Right forelimb (tissue), 1 donor: ENCODE results near the gene SLC39A2.
"Not testable (repeated sequence)": the region's sequence is repeated elsewhere in the genome, so short reads cannot be mapped to it uniquely, and the experiment has no call there.

Experiments used
- DNase-seq: peaks from one replicate; pipeline ENCODE4 v3.0.0-alpha.2; 2018

SLC39A2 gene, protein sequence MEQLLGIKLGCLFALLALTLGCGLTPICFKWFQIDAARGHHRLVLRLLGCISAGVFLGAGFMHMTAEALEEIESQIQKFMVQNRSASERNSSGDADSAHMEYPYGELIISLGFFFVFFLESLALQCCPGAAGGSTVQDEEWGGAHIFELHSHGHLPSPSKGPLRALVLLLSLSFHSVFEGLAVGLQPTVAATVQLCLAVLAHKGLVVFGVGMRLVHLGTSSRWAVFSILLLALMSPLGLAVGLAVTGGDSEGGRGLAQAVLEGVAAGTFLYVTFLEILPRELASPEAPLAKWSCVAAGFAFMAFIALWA

DNA sequence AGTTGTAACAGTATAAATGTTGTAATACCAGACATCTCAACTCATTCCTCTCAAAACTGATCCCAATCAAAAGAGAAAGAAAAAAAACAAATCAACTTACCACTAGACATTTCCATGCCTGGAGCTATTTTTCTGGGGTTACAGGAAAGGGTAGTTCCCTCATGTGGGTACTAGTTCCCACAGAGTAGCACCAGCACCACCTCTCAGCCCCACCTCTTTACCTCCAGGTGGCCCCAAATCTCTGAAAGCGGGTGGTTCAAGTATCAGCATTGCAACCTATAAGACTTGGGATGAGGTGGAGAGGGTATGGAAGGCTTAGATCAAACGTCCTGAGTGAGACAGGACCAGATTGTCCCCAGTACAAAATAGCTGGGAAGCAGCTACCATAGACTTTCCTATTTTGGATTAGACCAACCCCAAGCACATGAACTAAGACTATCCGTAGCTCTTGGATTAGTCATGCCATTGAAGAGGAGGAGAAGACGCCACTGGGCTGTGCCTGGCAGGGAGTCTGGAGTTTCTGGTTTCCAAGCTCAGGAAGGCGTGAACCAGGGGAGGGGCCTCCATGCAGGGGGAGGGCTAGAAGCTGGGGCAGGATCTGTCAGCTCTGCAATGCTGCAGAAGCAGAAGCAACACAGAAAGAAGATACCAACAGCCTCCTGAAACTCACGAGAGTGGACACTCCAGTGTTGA, at the start of gene SLC39A2:
Gene SLC39A2 (plus strand): TSS at position 620 of the 693 bp plus-strand sequence. CDS start 154 bp downstream, outside the sequence.
- DNase-seq, result no peak

DNA sequence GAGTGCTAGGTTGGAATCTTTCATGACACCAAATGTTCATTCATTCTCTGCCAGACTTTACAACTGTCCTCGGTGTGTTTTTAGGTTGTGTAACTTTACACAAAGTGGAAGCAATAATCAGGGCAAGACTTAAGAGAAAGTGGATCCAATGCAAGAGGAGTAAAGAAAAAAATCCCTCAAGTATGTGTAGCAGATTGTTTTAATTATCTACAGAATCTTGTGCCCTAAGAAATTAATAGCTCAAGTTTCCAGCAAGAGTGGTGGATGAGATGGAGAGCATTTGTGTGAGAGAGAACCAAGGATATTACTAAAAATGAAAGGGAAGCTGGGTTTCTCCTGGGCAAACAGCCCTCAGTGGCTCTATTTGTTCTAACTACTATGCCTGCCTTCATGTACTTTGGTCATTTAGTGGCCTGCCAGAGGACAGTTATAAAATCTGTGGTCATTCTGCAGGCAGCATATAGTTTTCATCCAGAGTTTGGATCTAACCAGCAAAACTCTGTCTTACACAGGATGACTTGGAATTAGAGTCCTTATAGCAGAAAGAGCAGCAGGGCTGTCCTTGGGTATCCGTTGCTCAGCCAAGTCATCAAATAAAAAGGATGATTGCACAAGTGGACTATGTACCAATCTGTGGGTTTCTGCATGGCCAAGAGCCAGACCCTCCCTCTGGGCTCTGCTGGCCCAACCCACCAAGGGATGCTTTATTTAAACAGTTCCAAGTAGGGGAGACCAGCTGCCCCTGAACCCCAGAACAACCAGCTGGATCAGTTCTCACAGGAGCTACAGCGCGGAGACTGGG, 44.2 kb upstream of the SLC39A2 start, which contains the start of gene RNASE2:
Gene RNASE2 (plus strand): TSS at position 752 of the 802 bp plus-strand sequence. CDS start 285 bp downstream, outside the sequence.
- not testable (repeated sequence) for DNase-seq

DNA sequence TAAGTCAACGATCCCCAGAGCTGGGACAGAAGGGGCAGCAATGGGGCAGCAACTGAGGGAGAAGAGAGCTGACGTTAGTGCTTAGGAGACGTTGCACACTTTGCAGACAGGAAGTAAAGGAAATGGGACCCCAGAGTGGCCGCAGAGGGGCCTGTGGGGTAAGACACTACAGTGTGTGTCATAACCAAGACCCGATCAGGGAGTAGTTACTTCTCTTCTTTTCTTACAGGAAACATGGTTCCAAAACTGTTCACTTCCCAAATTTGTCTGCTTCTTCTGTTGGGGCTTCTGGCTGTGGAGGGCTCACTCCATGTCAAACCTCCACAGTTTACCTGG, 43.6 kb upstream of the SLC39A2 start:
- DNase-seq, result not testable (repeated sequence)

DNA sequence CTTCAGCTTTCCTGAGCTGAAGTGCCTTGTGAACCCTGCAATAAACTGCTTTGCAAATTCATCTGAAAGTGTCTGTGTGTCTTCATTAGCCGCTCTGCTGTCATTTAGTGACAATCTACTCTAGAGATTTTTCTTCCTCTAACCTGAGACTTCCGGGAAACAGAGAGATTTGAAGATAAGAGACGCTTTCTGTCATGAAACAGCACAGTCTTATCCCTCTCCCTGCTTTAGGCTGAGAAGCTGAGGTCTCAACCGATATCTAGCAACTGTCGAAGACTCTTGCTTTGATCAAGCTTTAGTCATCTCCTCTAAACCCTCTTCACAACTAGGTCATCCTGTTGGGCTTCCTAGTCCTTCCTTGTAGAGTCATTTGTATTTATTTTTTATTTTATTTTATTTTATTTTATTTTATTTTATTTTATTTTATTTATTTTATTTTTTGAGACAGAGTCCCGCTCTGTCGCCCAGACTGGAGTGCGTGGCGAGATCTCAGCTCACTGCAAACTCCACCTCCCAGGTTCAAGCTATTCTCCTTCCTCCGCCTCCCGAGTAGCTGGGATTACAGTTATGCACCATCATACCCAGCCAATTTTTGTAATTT, 42.6 kb upstream of the SLC39A2 start:
- DNase-seq, result no peak

DNA sequence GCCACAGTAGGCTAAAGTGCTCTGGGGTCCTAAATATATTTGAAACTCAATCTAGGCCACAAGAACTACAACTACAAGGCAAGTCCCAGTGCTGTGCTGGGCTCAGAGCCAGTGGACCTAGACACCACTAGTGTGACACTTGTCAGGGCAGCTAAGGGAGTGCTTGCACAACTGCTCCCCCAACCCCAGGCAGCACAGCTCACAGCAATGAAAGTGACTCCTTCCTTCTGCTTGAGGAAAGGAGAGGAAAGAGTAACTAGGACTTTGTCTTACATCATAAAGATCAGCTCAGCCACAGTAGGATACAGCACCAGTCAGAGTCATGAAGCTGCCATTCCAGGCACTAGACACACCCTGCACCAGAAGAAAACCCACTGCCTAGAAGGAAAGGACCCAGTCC, 40.1 kb upstream of the SLC39A2 start:
- not testable (repeated sequence) for DNase-seq

DNA sequence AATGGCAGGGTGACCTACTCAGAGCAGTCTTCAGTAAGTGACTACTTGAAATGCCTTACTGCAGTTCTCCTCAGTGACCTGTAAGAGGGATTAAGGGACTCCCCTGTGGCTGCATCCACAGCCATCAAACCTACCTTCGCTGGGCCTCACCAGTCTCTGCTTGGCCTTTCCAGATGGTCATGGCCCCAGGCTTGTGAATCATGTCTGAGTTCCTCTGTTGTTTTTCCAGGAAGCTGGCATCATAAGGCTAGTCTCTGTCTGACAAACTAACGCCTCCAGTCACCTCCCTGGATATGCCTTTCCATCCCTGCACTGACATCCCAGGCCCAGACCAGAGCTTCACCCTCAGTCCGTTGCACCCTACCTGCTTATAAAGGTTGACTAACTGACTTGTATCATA, 29.8 kb upstream of the SLC39A2 start:
- no peak for DNase-seq

DNA sequence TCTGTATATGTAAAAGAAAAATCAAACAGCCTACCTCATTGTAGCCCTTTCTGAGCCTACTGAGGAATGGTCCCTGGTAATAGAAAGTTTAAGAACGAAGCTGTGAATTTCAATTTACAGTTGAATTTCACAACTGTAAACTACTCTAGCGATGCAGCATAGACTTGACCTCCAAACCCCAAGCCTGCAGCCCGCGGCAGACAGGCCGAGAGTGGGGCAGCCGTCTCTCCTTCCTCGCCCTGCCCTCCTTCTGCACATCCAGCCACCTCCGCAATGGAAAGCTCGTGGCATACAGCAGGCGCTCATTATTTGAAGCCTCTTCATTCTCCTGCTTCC, 28.5 kb upstream of the SLC39A2 start:
- DNase-seq, result no peak

DNA sequence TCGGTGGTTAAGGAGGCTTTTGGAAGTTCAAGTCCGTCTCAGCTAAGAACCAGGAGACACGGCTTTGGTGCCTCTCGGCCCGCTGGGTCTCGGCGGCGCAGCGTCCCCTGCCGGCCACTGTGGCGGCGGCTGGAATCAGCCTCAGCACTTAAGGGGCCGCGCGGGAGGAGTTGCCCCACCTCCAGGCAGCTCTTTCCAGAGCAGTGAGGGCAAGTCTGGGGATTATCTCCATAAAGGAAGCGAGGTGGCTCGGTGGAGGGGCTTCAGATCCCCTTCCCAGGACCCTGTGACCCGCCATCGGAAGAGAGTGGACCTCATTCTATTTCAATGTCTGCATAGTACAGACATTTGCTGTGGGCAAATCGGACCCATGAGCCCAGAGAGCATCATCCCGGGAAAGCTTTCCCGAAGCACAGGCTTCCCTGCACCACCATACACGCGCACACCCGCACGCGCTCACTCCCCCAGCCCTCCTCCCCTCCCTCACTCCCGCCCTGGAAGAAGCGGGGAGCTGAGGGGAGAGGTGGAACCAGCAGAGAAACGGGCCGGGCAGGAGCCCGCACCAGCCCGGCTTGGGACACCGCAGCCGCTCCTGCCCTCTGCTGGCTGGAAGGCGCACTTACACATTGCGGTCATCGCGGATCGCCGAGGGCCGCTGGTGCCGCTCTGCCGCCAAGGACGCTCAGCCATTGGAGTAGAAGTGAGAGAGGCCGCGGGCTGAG, 27.9 kb upstream of the SLC39A2 start:
- peak; percentile 90 for DNase-seq

DNA sequence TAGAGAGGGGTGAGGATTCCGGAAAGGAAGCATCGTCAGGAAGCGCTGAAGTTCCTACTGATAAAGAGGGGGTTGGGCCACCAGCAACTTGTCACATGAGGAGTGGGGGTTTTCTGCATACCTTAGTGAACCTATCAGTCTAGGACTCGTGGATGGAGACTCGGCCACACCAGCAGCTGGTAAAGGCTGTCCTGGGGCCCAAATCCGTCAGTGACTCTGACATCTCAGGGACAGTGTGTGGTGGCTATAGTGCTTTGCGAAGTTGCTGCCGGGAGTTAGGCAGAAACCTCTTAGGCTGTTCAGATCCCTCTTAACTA, 27.4 kb upstream of the SLC39A2 start:
- DNase-seq, result no peak

DNA sequence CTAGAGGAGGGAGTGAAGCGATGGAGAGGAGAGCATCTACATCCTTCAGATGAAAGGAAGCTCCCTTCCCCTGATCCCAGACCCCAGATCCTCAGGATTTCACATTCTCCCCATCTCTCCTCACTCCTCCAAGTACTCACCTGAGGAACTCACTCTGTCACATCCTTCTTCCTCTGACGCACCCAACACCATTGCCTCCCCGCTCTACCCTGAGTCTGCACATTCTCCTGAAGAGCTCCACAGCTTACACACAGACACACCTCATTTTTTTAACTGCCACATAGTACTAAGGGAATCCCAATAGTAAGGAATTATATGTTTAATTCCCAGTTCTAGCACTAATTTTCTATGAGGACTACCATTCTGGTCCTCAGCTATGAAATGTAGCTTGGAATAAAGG, 25.6 kb upstream of the SLC39A2 start:
- no peak for DNase-seq

DNA sequence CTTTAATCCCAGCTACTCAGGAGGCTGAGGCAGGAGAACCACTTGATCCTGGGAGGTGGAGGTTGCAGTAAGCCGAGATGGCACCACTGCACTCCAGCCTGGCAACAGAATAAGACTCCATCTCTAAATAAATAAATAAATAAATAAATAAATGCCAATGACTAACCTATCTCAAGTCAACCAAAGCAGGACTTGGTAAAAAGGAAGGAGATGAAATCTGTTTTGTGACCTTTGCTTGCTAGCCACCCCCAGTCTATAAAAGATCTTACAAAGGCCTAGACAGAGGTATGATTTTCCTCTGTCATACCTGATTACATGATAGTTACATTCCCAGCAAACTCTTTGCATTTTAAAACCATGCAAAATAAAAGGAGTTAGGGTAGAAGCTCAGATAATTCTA, 22.8 kb upstream of the SLC39A2 start:
- DNase-seq, result no peak

DNA sequence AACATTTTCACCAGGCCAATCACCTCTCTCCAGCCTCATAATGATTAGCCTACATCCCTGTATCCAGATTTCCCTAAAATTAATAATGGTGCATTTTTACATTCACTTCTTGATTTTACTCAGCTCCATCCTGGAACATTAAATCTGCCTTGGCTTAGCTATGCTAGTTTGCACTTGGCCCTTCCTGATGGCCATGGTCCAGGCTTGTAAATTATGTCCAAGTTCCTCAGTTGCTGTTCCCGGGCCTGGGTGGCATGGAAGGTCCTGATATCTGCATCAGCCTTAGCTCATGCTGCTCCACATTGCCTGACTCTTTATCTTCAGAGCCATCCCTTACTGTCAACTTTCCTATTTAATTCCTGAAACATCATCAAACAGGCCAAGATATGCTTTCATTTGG, 20.4 kb upstream of the SLC39A2 start:
- DNase-seq, result no peak

DNA sequence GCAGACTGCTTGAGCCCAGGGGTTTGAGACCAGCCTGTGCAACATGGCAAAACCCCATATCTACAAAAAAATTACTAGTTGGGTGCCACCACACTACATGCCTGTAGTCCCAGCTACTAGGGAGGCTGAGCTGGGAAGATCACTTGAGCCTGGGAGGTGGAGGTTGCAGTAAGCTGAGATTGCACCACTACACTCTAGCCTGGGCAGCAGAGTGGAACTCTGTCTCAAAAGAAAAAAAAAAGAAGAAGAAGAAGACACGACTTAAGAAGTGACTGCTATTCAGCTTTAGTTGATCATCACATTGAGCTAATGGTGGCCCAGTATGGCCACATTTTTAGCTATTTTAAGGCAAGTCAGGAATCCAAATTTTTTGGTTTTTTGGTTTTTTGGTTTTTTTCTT, 18.2 kb upstream of the SLC39A2 start:
- DNase-seq, result no peak

DNA sequence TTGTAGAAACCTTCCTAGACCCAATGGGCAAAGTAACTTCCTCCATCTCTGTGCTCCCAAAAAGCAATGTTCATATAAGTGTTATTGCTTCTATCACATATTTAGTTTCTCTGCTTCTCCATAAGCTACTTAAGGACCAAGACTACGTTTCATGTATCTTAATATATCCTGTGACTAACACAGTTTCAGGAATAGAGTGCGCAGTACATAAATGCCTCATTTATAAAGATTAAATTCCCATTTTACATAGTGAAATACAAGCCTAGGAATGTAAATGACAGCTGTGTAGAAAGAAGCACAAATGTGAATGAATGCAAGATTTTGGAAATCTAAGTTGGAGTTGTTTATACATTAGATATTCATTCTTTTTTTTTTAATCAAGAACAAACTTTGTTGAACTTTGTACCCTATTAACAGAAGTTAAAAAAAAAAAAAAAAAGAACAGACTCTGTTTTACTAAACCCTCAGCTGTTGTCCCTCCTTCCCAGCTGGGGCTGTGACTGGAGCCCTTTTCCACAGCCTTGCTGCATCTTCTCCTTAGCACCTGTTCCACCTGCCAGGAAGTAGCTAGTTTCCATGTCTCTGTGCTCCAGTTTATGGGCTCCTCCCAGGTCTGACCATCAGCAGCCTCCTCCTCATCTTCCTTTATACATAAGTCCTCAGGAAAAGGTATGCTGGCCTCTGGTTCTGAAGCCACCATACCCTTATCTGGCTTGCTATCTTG, 16.3 kb upstream of the SLC39A2 start:
- no peak for DNase-seq

DNA sequence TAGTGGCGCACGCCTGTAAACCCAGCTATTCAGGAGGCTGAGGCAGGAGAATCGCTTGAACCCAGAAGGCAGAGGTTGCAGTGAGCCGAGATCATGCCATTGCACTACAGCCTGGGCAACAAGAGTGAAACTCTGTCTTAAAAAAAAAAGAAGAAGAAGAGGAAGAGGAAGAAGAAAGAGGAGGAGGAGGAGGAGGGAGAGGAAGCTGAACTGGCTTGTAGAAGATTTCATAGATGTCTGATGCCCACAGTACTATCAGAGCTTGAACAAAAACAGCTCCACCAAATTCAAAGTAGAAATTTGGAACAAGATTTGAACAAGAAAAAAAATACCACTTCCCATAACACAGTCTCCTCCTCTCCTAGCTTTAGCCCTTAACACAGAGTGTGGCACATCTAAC, 13.4 kb upstream of the SLC39A2 start:
- not testable (repeated sequence) for DNase-seq

DNA sequence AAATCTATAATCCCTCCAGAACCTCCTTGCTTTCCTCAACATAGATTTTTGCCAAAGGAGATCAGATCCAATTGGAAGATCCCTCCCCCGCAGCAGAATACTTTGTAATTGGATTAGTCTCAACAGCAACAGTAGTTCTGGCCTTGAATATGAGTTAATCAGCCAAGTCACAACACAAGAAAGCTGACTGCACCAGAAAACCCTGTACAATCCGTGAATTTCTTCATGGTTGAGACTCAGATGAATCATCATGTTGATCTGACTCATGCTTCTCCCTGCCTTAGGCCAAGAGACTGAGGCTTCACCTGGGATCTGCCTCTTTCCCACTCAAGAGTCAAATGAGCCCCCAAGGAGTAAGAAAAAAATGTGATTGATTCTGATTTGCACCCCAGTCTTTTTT, 12.3 kb upstream of the SLC39A2 start:
- no peak for DNase-seq

DNA sequence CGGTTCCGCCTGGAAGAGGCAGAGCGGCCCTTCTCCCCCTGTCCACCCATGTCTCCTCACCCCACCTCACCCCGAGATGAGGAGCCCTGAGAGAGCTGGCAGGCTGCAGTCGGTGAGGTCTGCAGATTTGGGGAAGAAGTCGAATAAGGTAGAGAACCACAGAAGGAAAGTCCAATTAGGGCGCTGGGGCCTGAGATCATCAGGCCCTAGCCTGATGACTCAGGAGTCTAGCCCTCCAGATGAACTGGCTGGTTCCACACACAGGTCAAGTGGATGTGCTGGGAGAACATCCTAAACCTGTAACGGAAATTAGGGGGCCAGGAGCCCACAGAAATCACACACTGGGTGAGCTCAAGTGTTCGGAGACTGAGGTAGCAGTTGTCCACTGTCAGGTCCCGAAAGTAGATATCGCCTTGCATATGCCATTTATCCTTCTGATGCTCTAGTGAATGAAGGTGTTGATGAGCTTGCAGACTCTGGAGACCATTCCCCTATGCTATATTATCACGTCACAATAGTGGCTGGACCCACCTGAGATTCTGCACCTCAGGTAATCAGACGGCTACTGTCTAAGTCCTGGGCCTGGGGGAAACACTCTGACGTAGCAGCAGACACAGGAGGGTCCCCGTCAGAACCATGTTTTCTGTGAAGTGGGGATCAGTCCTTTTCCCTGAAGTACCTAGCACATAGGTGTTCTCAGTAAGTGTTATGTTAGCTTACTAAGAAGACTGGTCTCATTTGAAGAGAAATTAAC, 10.2 kb upstream of the SLC39A2 start:
- DNase-seq, result no peak

DNA sequence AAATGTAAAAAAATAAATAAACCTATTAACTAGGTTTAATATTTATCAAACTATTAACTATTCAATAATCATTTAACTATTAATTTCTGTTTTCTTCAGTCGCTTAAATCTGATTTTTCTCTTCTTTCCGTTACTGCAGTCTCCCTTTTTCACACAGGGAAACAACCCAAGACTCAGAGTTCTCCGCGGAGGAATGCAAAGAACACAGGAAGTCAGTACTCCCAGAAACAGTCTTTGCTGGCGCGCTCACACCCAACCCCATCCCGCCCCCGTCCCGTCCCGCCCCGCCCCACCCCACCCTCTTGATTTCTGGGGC, 9.7 kb upstream of the SLC39A2 start:
- no peak for DNase-seq

DNA sequence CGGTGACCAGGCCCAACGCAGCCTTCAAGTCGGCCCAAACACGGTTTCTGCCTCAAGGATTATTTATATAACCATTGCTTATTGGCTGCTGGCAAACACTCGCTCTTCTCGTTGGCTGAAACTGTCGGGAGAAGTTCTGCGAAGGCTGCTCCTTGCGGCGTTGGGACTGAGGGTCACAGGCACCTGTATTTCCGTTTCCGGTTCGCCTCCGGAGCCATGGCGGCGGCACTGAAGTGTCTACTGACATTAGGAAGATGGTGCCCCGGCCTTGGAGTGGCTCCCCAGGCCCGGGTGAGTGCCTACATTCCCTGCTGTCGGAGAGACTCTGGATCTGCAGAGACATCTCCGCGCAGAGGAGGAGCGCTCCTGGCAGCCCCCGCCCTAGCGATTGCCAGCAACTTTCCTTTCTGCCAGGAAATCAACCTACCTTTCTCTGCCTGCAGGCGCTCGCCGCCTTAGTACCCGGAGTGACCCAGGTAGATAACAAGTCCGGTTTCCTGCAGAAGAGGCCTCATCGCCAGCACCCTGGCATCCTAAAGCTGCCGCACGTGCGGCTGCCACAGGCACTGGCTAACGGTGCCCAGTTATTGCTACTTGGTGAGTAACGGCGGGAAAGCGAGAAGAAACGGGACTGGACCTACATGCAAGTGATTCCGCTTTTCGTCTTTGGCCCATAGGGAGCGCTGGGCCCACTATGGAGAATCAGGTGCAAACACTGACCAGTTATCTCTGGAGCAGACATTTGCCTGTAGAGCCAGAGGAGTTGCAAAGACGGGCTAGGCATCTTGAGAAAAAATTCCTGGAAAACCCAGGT, 9.1 kb upstream of the SLC39A2 start, which contains the start of gene METTL17:
Gene METTL17 (plus strand): TSS at position 194 of the 814 bp plus-strand sequence. CDS start 23 bp downstream, at position 217.
- peak; percentile 92 for DNase-seq

DNA sequence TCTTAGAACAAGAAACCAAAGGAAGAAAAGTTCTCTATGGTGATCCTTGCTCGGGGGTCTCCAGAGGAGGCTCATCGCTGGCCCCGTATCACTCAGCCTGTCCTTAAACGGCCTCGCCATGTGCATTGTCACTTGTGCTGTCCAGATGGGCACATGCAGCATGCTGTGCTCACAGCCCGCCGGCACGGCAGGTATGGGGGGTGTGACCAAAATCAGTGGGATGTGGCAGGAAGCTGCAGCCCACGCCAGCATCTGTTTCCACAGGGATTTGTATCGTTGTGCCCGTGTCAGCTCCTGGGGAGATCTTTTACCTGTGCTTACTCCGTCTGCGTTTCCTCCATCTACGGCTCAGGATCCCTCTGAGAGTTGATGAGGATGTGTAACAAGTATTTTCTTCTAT, 2.6 kb upstream of the SLC39A2 start:
- no peak for DNase-seq

DNA sequence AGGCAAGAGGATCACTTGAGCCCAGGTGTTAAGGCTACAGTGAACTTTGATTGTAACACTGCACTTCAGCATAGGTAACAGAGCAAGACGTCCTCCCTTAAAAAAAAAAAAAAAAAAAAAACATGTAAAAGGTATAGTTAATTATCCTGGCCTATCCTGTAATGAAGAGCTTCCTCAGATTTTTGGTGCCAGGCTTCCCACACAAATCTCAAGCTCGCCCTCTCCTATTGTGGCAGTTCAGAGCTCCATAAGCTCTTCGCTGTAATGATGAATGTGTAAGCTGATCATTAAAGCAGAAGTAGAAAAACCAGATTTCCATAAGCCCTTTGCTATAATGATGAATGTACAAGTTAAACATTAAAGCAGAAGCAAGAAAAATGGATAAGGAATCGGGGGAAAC, 2.0 kb upstream of the SLC39A2 start:
- DNase-seq, result no peak
